ENCODE data around the gene TBX4.

- TF ChIP-seq CTCF (IDR thresholded peaks at IDR 0.05) (no peak), EZH2 (IDR thresholded peaks at IDR 0.05) (no peak), EZH2phosphoT487 (IDR thresholded peaks at IDR 0.05) (no peak)
These were observed 56.7 kb downstream of the TBX4 start for GRCh38 chr17:61508912-61509311.
